UCSD-AML1 (cell line): ENCODE measurements around the gene ZMIZ1.
A peak's percentile ranks its signal among the peaks of the same experiment; 100 is the strongest.

Experiments
- DNase-seq: peaks from one replicate; lab custom pipeline; 2025; ENCODE audit not compliant: unreplicated experiment; lab: John Stamatoyannopoulos, UW

The ZMIZ1 gene

DNA sequence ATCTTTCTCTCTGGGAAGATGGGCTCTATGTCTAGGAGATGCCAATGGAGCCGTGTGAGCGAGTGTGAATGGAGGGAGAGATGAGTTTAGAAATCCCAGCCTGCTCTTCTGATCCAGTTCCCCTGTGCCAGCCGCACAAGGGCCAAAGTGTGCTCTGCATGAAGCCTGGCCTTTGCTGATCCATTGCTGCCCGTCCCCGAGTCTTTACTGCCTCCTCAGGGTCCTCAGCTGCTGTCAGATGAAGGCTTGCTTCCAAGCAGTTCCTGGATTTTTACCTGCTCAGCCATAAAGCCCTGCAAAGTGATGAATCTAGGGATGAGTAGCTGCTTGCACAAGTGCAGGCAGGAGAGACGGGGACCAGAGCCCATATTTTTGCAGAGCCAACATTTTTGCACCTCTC, 115.9 kb downstream of the ZMIZ1 start:
- no peak for DNase-seq

DNA sequence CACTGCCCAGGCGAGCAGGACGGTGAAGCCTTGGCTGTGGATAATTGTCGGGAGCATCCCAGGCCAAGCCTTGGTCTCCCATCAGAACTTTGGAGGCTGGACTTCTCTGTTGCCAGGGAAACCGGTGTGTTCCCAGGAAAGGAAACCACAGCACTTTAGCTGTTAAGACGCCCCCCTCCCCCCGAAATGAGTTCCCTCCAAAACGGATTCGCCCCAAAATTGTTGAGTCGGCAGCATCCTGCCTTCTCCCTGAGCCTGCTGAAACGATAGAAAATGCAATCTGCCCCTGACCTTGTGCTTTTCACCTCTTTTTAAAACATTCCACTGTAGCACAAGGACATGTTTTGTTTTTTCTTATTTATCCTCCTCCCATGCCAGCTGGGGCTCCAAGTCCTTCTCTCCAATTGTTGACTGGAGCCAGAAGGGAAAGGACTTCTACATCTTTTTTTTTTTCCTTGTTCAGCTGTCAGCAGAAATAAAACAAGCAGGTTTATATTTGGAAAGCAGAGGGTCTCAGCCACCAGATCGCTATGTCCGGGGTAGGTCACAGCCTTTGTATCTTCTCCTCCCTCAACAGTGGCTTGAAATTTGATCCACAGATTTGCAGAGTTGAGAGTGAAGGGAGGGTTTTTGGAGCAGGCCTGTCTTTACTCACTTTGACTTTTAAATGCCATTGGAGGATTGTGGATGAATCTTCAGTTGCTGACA, 116.5 kb downstream of the ZMIZ1 start:
- no peak for DNase-seq

DNA sequence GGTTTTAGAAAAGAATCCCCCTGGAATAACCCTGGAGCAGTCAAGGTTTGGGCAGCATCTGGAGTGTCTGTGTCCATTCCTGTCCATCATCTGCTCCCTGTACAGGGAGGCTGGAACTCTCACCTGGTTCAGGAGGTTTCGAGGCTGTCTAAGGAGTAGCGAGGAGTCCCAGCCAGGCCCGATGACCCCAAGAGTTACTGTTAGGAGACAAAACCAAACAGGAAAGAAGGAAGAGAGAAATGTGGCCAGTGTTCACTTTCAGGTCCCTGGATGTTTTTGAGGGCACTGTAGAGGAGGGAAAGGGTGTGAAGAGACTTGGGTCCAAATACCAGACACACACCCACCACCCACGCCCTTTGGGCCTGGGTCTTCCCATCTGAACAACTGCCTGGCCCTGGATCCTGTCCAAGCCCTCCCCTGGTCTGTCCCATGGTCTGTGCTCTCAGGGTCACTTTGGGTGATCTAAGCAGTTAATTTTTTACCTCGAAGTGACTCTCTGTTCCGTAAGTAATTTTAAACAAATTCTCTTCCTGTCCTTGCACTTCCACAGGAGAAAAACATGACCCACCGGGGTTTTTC, 117.1 kb downstream of the ZMIZ1 start:
- DNase-seq = no peak

GRCh38 chr10:79186486-79187120, 117.8 kb downstream of the ZMIZ1 start:
- DNase-seq = no peak

GRCh38 chr10:79187121-79187940, 118.6 kb downstream of the ZMIZ1 start:
- no peak for DNase-seq

GRCh38 chr10:79188154-79188965, 119.6 kb downstream of the ZMIZ1 start:
- DNase-seq = no peak

DNA sequence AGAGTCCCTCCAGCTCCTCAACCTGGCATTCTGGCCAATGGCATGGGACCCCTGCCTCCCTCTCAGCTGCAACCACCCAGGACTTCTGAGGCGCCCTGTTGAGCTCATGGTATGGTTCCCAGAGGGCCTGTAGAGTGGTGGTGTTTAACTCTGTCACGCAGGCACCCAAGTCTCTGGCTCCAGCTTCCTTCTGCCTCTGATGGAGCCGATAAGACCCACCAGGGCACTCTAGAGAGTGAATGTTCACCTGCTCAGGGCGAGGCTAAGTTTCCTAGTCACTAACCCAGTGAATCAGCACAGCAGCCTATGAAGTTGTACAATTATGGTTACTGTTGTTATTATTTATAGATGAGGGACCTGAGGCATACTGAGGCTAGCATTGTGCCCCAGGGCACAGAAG, 120.4 kb downstream of the ZMIZ1 start:
- DNase-seq = no peak

GRCh38 chr10:79189853-79190435, 121.2 kb downstream of the ZMIZ1 start:
- DNase-seq = no peak

- no peak for DNase-seq
Measured at GRCh38 chr10:79190740-79191261, 122.0 kb downstream of the ZMIZ1 start.

GRCh38 chr10:79191951-79192676, 123.3 kb downstream of the ZMIZ1 start:
- DNase-seq = no peak

DNA sequence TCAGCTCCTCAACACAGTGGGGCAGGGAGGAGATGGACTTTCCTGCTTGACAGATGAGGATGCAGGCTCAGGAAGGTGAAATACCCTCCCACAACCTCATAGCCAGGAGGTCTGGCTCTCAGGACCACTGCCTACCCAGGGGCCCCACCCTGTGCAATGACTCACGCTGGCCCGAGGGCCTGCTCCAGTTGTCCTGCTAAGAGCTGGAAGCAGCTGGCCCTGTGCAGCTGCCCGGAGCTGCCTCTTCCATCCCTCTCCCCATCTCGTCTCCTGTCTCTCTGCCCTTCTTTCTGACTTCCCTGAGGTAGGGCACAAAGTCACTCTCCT, 123.9 kb downstream of the ZMIZ1 start:
- no peak for DNase-seq

GRCh38 chr10:79193694-79194382, 125.1 kb downstream of the ZMIZ1 start:
- DNase-seq = no peak

- DNase-seq = peak; percentile 86
Measured at GRCh38 chr10:79195091-79195923, 126.5 kb downstream of the ZMIZ1 start.

DNA sequence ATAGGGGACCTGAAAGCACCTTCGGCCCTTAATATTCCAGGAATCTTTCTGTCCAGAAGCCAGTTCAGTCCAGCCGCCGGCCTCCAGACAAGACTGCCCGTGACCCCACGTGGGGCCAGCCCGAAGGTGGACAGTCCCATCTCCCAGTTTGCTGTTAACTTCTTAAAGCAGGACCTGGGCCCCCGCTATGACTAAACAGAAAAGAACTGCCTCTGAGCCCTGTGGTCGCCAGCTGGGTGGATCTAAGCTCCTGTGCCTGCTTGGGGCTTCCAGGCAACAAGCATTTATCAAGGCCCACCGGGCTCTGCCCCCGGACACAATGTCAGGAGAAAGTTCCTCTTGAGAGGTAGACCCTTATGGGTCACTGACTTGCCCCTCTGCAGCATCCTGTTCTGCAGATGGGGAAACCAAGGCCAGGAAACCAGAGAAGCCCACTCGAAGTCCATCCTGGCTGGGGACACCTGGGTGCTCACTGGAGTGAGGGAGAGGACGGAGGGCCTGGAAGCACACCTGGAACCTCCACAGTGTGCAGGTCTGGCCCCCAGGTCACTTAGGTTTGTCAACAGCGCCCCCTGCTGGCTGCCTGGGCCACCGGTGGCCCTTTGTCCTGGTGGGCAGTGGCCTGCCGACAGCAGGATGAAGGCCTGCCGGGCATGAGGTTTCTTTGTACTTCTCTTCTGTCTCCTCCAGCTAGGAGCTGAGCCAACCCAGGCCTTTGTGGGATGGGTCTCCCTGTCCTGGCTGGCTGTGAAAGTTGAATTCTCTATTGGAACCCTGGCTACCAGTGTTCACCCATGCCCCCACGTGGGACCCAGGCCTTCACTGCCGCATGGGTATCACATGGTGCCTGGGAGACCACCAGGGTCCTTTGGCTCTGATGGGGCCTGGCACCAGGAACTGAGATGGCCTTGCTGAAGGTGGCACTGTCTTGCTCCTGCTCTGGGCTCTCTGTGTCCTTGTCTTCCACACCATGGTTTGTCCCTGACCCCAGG, 128.0 kb downstream of the ZMIZ1 start:
- DNase-seq = peak; percentile 72

DNA sequence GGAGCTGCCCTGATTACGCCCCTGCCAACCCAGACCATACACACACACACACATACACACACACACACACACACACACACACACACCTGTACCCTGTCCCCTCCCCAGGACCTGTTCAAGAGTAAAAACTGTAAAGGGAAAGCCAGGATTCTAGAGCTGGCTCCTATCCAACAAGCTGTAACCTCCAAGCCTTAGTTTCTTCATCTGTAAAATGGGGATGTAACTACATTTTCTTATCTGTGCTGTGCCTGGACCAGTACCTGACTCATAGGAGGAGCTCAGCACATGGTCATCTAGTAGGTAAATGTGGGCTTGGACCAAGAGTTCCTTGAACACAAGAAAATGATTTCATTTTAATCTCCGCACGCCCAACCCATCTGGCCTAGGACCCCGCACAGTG, 128.8 kb downstream of the ZMIZ1 start:
- DNase-seq = no peak

DNA sequence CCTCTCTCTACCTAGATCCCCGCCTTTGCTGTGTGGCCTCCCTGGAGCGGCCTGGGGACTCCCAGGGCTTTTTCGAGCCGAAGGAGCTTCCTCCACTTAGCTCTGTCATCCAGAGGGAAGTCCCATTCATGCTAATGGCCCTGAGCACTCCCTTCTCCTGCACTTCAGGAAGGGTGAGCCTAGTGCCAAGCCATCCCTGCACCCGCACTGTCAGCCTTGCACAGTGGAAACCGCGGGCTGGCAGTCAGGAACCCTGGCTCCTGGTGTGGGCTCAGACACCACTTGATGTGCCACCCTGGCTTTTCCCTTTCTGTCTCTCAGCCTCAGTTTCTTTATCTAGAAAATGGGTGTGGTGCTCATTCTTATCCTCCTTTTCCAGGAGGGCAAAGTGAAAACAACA, 131.6 kb downstream of the ZMIZ1 start:
- DNase-seq = no peak

DNA sequence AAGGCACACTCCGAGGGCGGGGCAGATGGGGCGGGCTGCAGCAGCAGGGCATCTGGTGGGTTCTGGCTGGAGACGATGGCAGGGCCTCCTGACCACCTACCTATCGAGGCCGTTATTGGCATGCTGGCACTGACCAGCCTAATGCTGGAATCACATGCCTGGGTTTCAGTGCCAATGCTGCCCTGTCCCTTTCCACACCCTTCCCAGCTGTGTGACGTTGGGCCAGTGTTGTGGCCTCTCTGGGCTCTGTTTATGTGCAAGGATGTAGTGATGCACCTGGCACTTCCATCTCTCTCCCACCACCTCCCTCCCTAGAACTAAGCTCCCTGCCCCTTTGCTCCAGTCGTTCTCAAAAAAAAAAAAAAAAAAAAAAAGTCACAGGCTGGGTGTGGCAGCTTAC, 132.9 kb downstream of the ZMIZ1 start:
- DNase-seq = no peak
